ENCODE results near the gene GPD2.
"Not testable (repeated sequence)": the region's sequence is repeated elsewhere in the genome, so short reads cannot be mapped to it uniquely, and the experiment has no call there.

Gene GPD2

DNA sequence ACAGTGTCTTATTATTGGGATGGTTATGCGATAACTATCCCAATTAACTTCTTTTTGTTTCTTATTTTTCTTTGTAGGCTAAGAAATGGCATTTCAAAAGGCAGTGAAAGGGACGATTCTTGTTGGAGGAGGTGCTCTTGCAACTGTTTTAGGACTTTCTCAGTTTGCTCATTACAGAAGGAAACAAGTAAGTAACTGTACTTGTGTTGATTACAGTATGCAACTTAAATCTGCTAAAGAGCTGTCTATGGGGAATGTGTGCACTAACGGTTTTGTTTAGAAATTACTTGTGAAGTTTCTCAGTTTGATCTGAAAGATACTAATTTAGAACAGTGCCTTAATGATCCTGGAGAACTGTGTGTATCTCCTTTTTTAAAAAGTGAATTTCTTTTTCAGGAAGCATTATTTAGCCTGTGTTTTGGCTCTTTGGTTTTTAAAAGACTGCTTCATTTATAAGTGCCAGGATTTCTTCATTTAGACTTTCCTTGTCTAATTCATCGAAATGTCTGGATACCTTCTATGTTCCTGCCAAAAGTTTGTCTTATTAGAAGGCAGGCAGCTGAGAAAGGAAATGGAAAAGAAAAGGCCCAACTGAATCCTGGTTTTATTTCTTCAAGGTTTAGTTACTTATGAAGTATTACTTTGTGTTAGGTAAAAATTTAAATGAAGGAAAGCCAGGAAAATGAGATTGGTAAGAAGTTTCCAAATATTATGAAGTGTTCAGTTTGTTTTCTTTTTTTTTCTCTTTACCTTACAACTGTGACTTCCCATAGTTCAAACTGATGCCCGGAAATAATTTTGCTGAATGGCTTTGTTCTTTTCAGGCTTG lies 40.1 kb downstream of the GPD2 start:
- no peak for DNase-seq (ENCODE audit: low read depth in 2 of 2)

DNA sequence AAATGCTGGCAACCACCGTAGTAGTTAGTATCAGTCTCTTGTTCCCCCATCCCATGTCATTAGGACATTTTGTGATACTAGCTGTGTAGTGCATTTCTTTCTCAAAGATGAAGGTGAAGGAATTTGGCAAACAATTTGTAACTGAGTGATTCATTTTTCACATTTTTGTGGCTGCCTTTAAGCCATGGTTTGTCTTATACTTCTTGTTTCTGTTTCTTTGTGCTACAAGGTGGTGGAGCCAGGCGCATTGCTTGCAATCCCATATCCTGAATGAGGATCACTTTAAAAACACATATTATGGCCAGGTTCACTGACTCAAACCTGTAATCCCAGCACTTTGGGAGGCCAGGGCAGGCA lies 40.6 kb downstream of the GPD2 start:
- DNase-seq (ENCODE audit: low read depth in 2 of 2) = no peak

DNA sequence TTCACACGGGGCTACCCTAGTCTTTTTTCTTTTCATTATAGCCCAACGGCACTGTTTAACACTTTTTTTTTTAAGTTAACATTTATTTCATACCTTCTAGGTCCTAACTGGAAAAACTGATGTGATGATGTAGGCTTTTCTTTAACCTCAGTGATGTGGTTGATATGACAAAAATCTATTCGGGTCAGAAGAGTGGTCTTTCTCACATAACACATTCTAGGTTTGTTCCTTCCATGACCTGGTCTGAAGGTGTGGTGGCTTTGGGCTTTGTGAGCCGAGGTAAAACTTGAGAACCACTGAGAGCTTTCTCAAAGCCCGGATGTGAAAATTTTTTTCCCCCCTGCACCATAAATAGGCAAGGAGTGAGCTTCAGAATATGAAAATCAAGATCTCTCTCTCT lies 44.2 kb downstream of the GPD2 start:
- no peak for DNase-seq (ENCODE audit: low read depth in 2 of 2)

DNA sequence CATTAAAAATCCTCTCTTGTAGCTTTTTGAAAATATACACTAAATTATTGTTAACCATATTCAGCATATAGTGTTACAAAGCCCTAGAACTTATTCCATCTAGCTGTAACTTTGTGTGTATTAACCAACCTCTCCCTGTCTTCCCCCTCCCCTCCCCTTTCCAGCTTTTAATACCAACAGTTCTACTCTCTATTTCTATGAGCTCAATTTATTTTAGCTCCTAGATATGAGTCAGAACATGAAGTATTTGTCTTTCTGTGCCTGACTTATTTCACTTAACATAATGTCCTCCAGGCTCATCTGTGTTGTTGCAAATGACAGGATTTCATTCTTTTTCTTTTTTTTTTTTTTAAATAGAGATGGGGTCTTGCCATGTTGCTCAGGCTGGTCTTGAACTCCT lies 45.1 kb downstream of the GPD2 start:
- no peak for DNase-seq (ENCODE audit: low read depth in 2 of 2)

DNA sequence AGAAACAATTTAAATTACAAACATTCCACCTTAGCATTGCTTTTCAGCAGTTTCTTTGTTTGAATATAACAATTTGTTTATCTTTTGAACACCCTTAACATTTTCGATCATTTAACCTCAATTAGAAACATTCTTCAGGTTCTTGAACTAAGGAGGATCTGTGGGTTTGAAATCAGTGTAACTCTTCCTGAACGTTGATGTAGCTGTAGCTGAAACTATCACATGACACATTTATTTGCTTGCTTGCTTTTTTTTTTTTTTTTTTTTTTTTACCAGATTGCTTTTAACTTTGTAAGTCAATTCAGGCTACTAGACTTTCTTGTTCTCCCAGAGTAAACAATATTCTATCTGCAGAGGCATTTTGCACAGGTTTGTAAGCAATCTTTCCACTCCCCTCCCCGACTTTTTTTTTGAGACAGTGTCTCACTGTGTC lies 47.6 kb downstream of the GPD2 start:
- DNase-seq (ENCODE audit: low read depth in 2 of 2) = no peak

DNA sequence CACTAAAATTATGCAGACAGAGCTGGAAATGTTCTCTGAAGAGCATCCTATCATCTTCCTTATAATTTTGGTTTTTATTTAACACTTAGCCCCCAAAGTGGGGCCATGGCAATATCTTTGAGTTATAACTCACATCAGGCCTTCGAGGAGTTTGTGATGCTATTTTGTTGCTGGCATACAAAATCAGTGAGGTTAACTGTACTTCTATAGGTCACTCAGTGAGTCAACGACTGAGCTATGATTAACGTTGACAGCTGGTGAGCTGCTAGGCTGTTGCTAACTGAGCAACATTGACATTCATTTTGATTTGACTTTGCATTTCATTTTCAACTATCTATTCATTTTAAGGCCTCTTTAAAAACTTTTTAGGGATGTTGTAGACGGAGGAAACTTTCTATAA lies 50.0 kb downstream of the GPD2 start:
- no peak for DNase-seq (ENCODE audit: low read depth in 2 of 2)

DNA sequence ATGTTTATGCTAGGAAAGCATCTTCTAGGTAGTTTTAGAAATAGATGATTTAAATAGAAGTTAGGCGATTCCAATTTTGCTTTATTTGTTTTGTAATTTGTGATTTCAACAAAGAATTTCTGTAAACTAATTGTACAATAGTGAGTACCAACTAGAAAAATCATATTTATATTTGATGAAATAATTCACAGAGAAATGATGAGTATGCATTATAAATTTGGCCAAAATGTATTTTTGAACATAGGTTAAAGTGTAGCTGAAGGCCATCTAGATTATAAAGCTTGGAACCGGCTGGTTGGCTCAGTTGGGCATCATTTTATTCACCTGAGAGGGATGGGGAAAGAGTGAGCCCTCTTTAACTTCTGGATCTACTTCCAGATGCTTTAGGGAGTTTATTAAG lies 50.4 kb downstream of the GPD2 start:
- DNase-seq (ENCODE audit: low read depth in 2 of 2) = no peak

DNA sequence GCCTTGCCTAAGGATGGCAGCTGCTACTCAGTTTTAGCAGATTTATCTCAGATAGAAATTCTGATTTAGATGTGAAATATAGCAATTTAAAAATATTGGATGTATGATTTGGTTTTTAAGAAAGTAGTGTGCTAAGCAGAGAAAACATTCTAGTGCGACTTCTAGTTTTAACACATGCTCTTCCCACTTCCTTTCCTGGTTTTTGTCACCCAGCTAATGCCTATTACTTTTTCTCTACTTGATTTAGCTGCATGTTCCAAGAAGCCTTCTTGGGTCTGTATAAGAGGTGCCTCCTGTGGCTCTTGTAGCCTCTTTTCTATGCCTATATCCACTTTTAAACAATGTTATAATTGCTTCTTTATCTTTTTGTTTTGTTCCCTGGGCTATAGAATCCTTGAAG lies 53.0 kb downstream of the GPD2 start:
- no peak for DNase-seq (ENCODE audit: low read depth in 2 of 2)

DNA sequence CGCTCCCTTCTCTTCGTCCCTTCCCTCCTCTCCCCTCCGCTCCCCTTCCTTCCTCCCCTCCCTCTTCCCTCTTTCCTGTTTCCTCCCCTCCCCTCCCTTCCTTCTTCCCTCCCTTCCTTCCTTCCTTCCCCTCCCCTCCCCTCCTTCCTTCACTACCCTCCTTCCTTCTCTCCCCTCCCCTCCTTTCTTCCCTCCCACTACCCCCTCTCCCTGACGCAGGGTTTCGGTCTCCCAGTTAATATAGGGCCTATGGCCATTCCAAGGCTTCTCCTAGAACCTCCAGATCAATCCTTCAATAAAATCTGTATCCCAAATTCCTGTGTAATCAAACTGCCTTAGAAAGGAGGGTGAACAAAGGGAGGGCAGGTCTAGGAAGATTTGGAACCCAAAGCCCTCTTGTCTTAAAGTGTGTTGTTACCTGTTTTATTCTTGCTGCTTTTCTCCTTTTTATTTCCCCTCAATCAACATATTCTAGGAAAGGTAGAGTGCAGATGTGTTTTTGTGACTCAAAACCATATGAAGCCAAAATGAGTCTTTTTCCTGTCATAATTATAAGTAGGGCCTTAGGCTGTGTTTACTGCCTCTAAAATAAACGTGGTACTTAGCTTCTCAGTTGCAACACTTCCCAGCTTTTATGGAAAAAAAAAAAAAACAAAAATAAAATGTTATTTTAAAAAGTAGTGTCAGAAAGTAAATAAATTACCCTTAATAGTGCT lies 53.7 kb downstream of the GPD2 start:
- DNase-seq (ENCODE audit: low read depth in 2 of 2) = no peak

DNA sequence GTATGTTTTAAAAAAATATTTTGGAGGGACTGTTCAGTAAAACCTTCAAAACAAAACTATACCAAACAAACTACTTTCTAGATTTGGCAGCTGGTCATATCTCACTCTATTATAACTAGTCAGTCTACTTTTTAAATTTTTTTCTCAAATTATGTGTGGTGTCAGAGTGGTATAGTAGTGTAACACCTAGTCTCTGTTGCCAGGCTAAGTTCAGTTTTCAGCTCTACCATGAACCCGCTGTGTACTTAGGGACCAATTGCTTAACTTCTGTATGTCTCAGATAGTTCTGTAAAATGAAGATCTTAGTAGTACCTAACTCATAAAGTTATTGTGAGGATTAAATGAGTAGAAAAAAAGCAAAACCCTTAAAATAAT lies 54.3 kb downstream of the GPD2 start:
- DNase-seq (ENCODE audit: low read depth in 2 of 2) = no peak

DNA sequence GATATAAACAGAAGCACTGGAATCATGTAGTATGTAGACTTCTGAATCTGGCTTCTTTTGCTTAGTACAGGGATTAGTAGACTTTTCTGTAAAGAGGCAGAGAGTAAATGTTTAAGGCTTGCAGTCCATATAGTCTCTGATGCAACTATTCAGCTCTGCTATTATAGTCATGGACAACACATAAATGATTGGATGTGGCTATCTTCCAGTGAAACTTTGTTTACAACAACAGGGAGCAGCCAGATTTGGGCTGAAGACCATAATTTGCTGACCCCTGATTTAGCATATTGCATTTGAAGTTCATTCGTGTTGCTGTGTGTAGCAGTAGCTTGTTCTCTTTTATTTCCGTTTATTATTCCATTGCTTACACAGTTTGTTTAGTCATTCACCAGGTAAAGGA lies 55.0 kb downstream of the GPD2 start:
- DNase-seq (ENCODE audit: low read depth in 2 of 2) = no peak

DNA sequence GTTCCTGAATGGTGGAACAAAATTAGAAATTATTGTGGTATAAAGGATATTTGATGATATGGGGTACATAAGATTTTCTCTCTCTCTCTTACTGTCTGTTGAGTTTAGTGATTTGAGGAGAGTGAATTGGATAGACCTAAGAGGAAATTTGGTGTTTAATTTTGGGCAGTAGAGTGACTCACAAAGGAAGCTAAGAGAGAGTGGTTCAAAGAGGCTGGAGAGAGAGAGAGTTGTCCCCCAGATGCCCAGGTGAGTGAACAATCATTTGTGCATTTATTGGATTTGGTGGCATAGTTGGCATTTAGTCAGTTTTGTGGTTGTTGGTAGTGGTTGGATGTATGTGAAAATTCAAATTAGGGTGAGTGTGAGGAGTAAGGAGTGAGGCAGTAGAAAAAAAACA lies 56.8 kb downstream of the GPD2 start:
- no peak for DNase-seq (ENCODE audit: low read depth in 2 of 2)

DNA sequence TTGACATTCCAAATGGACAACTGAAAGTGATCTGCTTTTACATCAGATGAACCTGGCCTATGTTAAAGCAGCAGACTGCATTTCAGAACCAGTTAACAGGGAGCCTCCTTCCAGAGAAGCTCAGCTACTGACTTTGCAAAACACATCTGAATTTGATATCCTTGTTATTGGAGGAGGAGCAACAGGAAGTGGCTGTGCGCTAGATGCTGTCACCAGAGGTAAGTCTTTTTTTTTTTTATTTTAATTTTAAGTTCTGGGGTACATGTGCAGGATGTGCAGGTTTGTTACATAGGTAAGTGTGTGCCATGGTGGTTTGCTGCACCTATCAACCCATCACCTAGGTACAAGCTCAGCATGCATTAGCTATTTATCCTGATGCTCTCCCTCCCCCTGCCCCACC lies 59.8 kb downstream of the GPD2 start:
- DNase-seq (ENCODE audit: low read depth in 2 of 2) = not testable (repeated sequence)

DNA sequence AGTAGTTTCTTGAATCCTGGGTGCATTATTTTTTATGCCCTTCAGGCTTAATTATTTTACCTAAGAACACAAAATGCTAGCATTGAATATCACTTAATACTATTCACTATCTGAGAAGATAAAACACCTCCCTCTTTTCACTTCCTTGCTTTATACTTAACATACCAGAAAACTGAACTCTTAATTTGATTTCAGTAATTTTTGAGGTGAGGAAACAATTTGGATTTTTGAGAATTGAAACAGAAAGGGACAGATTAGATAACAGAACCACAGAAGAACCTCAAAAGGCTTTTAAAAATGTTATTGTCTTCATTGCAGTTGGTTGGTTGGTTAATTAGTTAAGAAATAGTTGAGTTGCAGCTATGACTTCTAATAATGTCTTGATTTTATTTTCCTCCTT lies 69.5 kb downstream of the GPD2 start:
- DNase-seq (ENCODE audit: low read depth in 2 of 2) = no peak

DNA sequence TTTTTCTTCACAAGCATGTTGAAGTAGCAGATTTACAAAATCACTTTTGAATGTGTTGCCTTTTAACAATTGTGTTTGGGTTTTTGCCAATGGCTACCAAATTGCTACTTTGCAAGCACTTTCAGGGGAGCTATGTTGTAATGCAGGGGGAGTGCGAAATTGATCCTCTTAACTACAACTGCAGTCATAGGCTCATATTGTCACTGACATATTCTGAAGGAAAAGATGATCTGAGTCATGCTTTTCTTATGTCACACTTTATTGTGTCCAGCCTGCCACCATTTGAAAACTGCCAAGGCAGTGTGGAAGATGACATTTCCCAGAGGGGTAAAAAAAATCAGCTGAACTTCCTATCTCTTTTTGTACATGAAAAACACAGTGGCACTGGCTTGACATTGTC lies 74.9 kb downstream of the GPD2 start:
- no peak for DNase-seq (ENCODE audit: low read depth in 2 of 2)

DNA sequence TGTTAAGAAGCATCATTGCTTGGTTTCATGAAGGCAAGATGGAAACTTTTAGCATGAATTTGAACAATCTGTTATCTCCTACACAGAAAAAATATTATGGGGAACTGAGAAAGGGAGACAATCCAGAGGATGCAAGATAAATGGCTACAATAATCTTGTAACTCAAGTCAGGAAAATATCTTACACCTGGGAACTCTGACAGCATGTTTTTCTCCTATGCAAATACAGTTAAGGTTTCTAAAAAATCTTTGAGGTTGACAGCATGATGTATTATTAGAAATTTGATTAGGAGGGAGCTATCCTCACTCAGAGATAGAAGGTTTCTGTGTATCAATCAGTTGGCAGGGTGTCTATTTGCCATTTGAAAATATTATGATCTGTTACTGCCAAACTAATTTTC lies 75.6 kb downstream of the GPD2 start:
- no peak for DNase-seq (ENCODE audit: low read depth in 2 of 2)

DNA sequence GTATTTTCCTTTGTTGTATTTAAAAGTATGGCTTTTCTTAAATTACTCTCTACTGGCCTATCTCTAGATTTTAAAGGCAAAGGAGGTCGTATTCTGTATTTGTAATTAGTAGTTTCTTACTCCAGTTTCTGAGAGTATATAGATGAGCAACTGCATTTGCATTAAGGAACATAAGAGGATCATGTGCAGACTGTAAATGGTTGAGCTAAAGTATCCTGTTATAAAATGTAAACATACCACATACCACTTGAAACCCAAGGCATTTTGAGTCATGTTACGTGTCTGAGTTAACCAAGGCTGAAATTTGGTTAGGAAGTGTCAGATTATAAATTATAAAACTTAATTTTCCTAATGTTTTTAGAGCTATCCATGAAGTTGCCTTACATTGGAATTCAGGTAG lies 76.3 kb downstream of the GPD2 start:
- no peak for DNase-seq (ENCODE audit: low read depth in 2 of 2)

DNA sequence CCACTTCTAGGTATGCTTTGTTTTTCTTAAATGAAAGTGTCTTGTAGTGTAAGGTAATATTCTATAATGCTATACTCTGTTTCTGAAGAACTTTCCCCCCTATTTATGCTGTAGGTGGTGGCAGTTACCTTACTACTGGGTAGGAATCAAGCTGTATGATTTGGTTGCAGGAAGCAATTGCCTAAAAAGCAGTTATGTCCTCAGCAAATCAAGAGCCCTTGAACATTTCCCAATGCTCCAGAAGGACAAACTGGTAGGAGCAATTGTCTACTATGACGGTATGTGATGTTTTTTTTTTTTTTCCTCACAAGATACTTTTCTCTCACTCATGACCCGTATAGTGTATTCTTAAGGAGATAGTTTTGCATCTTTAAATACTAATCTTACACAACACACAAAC lies 77.0 kb downstream of the GPD2 start:
- no peak for DNase-seq (ENCODE audit: low read depth in 2 of 2)

DNA sequence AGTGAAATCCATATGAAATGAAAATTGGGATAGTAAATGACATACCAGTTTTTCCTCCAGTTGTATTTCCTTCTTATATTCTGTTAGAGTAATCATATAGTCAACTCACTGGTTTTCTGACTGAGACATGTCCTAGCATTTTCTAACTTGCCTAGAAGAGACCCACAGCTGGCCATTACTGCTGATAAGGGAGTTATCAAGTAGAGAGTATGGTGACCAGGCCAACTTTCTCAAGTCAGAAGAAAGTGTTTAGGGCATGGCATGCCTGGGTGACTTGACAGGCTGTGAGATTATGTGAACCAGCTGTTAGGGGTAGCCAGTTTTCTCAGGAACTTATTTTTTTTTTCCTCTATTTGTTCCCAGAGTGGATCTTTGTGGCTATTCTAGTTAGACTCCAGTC lies 81.2 kb downstream of the GPD2 start:
- no peak for DNase-seq (ENCODE audit: low read depth in 2 of 2)

DNA sequence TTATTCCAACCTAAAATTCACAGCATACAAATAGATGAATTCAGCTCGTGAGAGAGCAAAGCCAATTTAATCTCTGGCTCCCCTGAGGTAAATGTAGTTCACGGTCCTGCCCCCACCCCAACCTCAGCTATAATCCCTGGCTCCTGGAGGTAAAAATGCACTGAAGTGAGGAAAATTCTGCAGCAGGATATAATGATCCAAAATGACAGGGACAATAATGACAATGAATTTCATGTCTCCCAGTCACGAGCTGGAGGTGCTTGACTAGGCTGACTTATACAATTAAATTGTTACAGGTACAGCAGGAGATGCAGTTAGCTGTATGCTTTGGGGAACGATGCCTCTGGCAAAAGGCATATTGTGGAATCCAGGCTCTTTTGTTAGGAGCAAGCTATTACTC lies 82.0 kb downstream of the GPD2 start:
- no peak for DNase-seq (ENCODE audit: low read depth in 2 of 2)

DNA sequence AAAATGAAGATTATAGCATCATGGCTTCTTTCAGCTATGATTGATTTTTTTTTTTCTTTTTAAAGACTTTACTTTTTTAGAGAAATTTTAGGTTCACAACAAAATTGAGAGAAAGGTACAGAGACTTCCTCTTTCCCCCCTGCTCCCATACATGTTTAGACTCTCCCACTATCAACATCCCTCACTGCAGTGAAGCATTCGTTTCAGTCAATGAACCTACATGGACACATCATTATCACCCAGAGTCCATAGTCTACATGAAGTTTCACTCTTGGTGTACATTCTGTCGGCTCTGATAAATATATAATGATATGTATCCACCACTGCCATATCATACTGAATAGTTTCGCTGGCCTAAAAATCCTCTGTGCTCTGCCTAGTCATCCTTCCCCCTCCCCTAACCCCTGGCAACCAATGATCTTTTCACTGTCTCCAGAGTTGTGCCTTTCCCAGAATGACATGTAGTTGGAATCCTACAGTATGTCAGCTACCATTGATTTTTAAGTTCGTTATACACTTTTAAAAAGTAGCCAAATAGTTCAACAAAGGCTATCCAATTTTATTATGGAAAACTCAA lies 86.8 kb downstream of the GPD2 start:
- DNase-seq (ENCODE audit: low read depth in 2 of 2) = no peak

DNA sequence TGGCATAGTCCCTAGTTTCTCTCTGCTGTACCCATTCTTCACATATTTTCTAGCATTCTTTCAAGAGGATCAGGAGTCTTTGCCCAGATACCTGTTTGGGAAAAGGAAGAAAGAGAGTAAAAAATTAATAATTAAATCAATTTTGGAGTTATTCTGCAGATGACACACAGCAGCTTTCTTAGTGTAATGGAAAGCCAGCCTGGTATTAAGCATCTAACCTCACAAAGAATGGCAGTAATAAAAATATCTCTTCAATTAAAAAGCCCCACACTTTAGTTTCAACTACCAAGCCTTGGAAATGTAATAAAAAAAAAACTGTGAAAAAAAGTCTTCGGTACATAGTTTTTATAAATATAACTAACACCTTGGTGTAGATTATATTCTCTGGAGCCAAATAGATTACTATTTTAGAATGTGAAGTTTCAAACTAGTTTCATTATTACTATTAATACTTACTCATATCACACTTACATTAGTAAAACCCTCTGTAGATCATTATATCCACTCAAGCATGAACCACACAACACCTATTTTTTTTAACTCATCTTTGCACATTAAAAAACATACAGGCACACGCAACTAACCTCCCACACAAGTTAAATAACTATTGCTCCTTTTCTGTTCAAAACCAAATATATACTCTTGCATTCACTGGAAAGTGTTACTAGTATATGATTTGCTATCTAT lies 90.9 kb downstream of the GPD2 start:
- DNase-seq (ENCODE audit: low read depth in 2 of 2) = no peak

DNA sequence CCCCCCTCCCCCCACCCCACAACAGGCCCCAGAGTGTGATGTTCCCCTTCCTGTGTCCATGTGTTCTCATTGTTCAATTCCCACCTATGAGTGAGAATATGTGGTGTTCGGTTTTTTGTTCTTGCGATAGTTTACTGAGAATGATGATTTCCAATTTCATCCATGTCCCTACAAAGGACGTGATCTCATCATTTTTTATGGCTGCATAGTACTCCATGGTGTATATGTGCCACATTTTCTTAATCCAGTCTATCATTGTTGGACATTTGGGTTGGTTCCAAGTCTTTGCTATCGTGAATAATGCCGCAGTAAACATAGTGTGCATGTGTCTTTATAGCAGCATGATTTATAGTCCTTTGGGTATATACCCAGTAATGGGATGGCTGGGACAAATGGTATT lies 92.4 kb downstream of the GPD2 start:
- DNase-seq (ENCODE audit: low read depth in 2 of 2) = not testable (repeated sequence)
